GM18870 (cell line): Measurements from ENCODE around the gene SMOC1.

ENCODE experiments used
- ATAC-seq: cut with Tn5 transposase; IDR thresholded peaks from one replicate; pipeline ENCODE4 v1.9.1; 2021; ENCODE audit warnings: moderate library complexity; ENCODE audit not compliant: unreplicated experiment

Gene SMOC1

DNA sequence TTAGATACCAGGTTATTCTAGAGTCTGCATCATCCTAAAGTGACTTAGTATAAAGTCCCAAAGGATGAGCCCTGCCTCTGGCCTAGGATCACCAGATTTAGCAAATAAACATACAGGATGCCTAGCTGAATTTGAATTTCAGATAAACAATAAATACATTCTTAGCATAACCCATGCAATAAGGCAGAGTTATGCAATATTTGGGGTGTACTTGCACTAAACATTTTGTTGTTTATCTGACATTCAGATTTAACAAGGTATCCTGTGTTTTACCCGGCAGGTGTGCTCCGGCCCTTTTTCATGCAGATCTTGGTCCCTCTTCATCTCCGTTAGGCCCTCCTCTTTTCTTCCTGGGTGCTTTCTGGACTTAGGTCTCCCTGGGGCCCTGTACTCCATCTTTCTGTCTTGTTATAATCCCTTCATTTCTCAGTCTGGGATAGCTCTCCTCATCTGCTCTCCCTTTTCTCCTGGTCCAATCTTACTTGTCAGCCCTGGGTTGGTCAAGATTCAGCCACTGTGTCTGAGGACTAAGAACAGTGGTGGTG, 18.1 kb upstream of the SMOC1 start:
- ATAC-seq = no peak

DNA sequence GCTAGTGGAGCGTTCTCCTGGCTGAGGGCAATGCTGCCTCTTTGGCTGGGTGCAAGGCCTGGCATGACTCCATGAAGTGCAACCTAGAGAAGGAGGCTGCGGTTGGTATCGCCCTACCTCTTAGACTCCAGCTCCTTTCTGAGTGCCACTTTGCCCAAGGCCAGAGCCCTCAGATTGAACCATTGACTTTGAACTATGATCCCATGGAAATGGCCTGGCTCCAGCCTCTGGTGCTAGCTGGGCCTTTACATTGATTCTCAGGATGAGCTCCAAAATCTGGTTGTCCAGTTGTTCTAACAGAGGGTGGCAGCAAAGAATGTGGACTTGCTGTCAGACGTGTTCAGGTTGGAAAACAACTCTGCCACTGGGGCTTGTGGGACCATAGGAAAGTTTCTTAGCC, 16.1 kb upstream of the SMOC1 start:
- no peak for ATAC-seq

DNA sequence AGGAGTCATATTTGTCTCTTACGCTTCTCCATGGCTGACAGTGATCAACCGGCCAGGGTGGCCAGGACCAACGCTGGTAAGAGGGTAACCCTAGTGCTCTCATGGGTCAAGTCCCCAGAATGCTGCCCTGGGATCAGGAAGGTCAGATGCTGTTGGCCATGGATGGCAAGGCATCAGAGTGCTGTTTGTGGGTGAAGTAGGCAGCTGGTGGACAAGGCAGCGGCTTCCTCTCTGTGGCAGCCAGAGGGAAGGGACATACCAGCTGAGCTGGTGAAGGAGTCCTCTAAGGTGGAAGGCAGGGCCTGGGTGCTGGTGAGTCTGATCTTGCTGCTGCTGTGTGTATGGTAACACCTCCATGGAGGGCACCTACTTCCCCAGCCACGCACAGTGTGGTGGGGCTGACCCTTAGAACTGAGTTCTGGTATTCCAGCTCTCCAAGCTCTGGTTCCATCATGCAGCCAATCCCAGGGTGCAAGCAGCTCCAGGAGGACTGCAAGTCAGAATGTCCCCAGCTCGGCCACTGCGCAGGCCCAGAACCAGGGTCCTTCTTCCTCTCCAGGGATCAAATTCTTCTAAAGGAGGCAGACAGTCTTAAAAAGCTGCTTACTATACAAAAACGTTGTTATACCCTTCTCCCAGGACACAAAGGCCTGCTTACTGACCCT, 13.4 kb upstream of the SMOC1 start:
- ATAC-seq = no peak

DNA sequence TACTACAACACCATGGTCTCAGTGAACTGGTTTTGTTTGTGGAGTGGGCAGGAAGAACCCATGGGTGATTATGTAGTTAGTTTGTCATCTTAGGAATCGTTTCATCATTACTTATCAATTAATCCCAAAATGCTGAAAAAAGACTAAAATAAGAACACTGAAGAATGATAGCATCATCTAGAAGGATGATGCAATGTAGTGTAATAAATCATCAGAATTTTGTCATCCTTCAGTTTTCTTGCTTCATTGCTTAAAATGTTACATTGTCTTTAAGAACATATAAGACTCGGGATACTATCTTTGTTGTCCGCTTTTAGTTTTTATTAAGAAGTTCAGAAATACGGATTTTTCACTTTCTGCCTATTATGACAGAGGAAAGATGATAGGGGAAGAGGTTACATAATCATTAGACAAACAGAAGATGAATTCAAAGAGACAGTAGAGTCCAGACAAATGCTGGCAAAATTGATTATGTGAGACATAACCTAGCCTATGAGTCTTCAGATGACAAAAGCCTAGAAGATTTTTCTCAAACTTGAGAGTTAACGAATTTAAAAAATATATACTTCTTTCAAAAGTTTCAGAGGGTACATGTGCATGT, 10.8 kb upstream of the SMOC1 start:
- ATAC-seq = no peak

DNA sequence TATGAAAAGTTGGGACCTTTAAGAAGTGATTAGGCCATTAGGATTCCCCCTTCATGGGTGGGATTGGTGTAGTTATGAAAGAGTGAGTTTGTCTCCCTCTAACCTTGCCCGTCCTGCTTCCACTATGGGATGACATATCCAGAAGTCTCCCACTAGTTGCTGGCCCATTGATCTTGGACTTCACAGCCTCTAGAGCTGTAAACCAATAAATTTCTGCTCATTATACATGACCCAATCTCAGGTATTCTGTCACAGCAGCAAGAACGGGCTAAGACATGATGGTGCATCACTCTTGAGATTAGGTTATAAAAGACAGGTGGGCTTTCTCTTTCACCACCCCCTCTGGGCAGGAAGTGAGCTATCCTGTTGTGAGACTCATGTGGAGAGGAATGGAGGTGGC, 8.6 kb upstream of the SMOC1 start:
- ATAC-seq = no peak

DNA sequence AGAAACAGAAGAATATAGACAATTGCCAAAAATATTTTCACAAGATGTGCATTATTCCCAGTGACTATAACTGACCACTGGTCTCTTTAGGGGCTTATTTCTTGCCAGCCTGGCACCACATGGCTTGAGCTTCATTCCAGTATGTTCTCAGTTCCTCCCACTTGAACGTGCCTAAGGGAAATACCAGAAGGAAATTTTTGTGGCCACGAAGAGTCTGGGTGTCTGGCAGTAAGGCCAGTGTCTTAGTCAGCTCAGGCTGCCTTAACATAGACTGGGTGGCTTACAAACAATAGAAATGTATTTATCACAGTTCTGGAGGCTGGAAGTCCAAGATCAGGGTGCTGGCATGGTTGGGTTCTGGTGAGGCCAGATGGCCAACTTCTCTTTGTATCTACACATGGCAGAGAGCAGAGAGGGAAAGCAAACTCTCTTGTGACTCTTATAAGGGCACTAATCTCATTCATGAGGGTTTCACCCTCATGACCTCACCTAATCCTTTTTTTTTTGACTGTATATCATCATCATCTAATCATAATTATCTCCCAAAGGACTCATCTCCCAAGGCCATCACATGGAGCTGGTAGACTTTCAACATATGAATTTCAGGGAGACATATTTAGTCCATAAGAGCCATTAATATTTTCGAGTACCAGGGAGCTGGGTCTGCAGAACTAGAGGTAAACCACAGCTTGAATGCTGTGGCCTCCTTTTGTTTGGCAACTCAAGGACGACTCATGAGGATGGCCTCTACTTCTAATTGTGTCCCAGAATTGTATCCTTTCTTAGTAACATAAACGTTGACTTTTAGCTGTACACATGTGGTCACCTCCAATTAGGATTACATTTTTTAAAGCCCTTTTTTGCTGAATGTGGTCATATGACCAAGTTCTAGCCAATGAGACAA, 5.1 kb upstream of the SMOC1 start:
- ATAC-seq = no peak

DNA sequence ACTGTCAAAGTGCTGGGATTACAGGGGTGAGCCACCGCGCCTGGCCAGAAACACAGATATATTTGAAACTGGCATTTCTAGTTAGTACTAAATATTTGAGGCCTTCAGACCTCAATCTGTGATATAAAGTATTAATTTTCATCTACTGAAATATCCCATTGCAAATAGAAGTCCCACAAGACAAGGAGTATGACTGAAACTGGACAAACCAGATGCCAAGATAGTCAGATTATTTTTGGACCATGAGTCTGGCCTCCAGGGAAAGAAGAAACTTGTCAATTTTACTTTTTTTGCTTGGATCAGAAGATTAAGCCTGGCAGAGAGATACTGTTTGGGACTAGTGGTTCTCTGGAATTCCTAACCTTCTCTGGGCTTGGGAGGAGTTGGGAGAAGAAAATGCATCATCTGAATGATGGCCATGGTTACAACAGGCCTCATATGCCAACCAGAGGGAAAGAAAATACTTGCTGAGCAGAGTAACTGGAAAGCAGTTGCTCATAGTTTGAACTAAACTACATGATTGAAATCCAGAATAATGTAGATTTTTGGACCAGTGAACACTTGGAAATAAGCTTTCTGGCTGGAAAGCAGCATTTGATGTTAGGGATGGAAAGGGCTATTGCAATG, 2.9 kb upstream of the SMOC1 start:
- ATAC-seq = no peak

DNA sequence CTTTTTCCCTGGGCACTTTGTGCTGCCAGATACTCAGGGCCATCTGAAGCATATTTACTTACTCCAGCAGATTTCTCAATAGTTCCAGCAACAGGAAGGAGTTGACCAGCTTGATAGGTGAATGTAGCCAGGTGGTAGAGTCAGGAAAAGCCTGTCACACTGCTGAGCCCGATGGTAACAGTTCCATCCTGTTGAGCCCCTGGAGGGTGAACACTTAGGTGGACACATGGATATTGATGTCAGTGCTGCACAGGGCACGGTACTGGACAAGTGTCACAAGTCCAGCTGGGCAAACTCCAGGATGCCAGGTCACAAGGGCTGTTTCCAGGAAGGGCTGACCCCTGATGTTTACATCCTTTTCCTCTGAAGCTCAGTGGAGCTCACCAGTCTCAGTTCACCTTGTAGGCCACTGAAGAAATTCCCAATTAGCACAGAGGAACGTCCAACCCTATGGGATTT, 2.3 kb upstream of the SMOC1 start:
- no peak for ATAC-seq

DNA sequence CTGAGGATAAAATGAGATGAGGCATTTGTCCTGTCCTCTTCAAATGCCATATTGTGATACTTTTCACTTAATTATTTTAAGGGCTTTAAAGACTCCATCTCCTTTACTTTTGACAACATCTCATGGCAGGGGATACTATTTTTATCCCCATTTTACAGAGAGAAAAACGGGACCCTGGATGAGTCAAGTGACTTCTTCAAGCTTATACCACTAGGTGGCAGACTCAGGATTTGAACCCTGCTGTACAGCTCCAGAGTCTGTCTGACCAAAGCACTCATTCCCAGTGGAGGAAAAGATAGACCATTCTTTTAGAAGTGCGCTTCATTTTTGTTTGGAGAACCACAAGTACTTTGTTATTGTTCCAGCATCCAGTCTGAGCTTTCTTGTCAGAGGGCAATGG, 1.7 kb upstream of the SMOC1 start:
- ATAC-seq = no peak

DNA sequence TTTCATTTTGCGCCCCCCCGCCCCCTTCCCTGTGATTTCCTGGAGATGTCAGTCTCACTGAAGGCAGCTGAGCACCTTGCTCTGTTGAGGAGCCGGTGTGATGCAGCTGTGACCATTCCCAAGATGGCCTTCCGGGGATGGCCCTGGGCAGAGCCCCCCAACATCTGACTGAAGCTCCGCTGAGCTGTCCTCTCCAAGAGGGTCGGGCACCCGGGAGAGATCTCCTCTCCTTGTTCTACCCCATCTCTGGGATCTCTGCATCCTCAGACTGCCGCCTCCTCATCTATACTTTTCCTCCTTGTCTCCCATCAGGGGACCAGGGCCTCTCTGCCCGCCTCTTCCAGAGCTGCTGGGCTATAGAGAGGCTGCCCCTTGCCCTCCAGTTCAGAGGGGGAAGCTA, 965 bp upstream of the SMOC1 start:
- ATAC-seq = no peak

DNA sequence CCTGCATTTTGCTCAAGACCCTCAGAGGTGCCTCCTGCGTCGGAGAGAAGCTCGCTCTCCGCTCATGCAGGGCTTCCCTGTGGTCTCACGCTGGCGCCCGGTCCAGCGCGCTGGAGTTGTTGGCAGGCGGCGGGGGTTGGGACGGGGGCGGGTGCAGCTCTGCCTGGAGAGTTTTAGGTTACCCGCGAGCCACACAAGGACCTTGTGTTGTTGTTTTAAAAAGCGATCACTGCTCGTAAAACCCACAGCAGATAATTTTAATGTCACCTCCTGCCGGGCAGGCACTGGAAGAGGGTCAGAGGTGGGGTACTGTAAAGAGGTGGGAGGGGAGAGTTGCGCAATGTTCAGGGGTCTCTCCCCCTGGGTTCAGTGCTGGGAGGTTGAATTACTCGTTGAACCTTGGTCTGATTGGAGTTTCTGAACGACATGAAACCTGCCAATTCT, 850 bp downstream of the SMOC1 start:
- ATAC-seq = no peak

DNA sequence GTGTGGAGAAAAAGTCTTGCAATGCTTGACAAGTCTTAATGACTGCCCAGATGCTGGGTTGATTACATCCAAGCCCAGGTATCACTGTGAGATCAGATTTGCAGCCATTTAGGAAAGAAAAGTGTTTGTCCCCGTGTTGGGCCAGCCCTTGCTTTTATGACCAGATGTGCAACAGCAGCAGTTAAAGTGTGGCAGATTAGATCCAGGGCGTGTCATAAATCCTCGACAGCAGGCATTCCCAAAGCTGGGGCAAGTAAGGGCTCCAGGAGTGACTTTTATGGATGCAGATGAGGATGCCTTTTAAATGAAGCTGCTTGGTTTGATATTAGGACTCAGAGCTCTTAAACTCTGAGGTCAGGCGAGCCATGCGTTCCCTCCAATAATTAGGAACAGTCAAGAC, 1.7 kb downstream of the SMOC1 start:
- no peak for ATAC-seq

DNA sequence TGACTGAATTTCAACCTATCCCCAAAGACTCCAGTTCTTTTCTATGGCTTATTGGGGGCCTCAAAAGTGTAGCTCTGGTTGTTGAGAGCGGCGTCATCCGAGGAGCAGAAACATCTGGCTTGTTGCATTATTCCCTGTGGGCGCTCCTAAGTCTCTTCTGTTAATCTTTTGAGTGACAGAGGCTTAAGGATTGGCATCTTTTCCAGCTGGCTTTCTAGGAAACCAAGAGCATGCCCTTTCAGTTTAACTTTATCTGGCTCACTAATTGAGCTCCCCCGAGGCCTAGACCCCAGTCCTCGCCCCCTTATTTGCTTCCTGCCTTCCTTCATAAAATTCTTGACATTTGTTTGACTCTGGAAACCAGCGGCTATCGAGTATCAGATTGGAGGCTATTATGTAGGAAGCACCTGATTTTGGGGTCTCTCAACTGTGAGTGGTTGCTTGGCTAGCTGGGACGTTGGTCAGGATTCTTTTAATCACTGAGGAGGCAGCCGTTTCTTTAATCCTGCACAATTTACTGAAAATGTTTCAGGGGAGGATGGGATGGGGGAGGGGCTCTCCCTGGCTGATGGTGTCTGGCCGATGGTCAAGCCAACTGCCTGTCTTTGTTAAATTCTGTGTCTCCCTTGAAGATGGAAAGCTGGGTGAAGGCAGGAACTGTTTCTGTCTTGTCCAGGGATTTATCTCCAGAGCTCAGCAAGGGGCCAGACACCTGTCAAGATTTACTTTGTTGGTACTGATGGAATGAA, 3.1 kb downstream of the SMOC1 start:
- no peak for ATAC-seq

DNA sequence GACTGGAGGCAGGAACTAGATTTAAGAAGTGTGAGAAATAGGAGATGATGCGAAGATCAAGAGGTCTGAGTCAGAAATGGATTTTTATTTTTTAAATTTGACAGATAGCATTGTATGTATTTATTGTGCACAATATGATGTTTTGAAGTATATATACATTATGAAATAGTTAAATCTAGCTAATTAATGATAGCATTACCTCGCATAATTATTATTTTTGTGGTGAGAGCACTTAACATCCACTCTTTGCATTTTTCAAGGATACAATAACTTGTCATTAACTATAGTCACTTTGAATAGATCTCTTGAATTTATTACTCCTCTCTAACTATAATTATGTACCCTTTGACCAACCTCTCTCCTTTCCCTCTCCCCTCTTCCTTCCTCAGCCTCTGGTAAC, 3.7 kb downstream of the SMOC1 start:
- ATAC-seq = no peak

DNA sequence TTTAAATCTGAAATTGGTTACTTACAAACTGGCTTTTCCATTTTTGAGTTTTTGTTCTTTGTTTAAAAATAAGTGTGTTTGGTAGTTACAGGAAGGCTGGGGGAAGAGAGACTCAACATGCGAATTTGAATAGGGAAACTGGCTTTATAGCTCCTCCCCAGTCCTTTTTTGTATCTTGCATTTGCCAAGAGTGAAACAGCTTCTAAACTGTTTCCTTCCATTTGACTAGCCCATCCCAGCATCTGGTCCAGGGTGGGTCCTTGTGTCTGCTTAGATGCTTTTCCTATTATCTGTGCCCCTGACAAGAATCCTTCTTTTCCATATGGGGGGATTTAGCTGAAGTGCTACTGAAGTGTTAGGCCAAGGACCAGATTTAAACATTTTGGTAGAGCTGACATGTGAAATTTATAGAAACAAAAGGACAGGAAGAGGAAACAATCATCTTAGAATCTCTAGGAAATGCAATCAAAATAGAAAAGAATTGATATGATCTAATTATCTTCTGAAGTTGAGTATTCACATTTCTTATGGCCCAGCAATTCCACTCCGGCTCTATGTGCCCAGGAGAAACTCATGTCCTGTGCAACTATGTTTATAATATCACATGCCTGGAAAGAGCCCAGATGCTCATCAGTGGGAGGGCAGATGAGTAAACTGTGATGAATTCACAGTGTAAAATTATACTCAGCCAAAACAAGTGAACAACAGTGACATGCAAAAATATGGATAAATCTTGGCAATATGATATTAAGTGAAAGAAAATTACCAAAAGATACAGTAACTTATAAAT, 7.4 kb downstream of the SMOC1 start:
- ATAC-seq = no peak

DNA sequence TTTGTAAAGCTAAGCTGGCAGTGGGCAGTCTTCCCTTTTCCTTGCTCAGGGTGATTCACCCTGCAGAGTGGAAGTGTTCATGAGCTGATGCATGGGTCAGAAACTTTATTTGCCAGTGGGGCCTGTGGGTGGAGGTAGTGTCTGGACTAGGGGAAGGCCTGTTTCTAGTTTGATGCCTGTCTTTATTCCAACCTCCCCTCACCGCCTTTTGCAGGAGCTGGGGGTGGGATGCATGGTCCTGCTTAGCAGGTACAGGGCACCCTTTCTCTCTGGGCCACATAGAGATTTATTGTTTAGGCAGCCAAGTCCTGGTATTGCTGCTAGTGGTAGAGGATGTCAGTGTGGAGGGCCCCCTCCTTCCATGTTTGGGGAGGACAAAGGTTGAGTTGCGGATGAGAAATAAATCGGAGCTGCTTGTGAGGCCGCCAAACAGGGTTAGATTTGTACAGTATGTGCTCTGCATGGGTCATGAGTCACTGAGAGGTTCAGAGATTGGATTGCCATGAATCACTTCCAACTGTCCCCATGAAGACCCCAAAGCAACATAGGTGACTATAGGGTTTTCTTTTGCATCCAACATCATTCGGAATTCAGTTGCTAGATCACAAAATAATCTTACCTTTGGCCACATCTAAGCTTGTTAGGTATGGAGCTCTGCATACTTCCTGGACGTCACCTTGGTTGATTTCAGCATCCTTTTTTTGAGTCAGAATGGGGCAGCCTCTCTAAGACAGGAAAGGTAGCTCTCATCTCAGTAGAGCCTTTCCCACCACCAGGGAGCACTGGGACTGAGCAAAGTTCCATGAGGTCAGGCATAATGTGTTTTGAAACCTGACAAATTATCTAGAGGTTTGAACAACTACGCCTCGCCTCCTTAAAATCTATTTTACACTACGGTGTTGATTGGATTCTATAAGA, 8.8 kb downstream of the SMOC1 start:
- ATAC-seq = no peak

DNA sequence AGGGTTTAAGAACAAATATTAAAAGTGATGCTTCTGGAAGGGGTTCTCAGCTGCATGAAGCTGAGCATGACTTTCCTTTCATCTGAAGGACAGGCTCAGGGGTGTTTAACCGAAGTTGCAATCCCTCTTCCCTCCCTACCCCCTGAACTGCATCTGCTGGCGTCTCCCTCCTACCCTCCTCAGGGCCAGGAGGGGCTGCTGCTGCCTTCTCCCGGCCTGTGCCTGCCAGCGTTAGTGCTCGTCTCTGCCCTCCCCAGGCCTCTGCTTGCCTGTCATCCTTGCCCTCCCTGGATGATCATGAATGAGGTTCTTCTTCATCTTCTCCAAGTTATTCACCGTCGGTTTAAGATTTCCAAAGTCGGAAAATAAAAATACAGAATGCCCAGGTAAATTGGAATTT, 12.2 kb downstream of the SMOC1 start:
- ATAC-seq = no peak

DNA sequence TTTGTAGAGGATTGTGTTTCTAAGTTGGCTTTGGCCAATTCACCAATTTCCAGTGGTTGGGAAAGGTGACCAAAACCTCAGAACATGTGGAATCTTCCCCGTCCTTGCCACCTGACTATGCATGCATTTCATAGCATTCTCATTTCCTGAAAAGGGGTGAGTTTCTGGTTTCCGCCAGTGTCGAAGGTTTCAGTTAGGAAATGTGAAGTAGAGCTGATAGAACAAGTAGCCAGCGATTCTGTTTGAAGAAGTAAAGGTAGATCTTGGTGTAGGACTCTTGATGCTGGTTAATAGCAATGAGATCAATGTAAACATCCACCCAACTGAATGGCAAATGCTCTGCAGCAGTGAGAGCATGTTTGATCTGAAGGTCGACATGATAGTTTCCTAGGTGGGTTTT, 15.9 kb downstream of the SMOC1 start:
- no peak for ATAC-seq

DNA sequence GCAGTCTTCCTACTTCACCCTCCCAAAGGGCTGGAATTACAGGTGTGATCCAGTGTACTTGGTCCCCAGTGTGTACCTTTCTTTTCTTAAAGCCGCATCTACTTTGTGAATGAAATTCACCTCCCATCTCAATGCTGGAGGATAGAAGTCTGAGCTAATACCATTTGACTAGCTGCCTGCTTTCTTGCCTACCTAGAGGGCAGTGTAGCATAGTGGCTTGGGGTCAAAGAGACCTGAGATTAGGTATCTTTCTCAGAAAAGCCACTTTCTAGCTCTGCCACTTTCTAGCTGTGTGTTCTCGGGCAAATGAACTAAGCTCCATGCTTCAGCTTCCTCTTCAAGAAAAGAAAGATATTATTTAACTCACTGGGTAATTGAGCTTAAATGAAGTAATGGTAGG, 16.9 kb downstream of the SMOC1 start:
- ATAC-seq = no peak
